Suprapubic skin (tissue), 4 donors: ENCODE data around the gene ENO2. TPM values are rescaled to one million over a fixed set of nuclear protein-coding genes. Genes with fewer than 3 reads are reported as not detected.

ENCODE experiments used
- DNase-seq, 2 donors: peaks; one replicate each; pipeline ENCODE4 v3.0.0-alpha.2; 2019; ENCODE audit warnings: low spot score in 2 of 2
- H3K27ac ChIP-seq: fragments of 200-600 bp; sonication (generic); one replicate; pipeline ENCODE4 v1.5.1; 2019
- H3K27me3 ChIP-seq: fragments of 200-600 bp; sonication (generic); one replicate; pipeline ENCODE4 v1.5.1; 2019
- H3K36me3 ChIP-seq: fragments of 200-600 bp; sonication (generic); one replicate; pipeline ENCODE4 v1.5.1; 2019
- H3K4me1 ChIP-seq: fragments of 200-600 bp; sonication (generic); one replicate; pipeline ENCODE4 v1.5.1; 2019
- H3K4me3 ChIP-seq: fragments of 200-600 bp; sonication (generic); one replicate; pipeline ENCODE4 v1.5.1; 2019; ENCODE audit warnings: mild to moderate bottlenecking
- H3K9me3 ChIP-seq: fragments of 200-600 bp; sonication (generic); one replicate; pipeline ENCODE4 v1.5.1; 2019
- EP300 ChIP-seq: sonication (generic); formaldehyde crosslinking; IDR thresholded peaks from one replicate; pipeline ENCODE4 v1.6.1; 2017; ENCODE audit warnings: antibody characterized with exemption
- POLR2A ChIP-seq, 2 donors: fragments of 450-650 bp; IDR thresholded peaks; one replicate each; pipeline ENCODE4 v1.6.1; 2017; ENCODE audit warnings: antibody characterized with exemption in 2 of 2, mild to moderate bottlenecking in 2 of 2, moderate library complexity in 2 of 2
- POLR2AphosphoS5 ChIP-seq, 3 donors: sonication (generic); formaldehyde crosslinking; IDR thresholded peaks; one replicate each; pipeline ENCODE4 v1.6.1; 2017; ENCODE audit warnings: antibody characterized with exemption in 3 of 3
- WGBS: methylation state at CpG from one replicate; pipeline ENCODE4 v1.1.5; 2018; 5-methylcytosine and 5-hydroxymethylcytosine counted together
- total RNA-seq, 4 donors: library from RNA; depleted of rRNA; stranded (reverse); fragments of >200 nt; gene quantifications; one replicate each; pipeline ENCODE4 v1.1.0, GENCODE V29; 2016
- TF ChIP-seq, protein P1 (sequence below), 2 donors: fragments of 200-600 bp in 1 of 2; fragments of 450-650 bp in 1 of 2; sonication (generic) in 1 of 2; IDR thresholded peaks; one replicate each; pipeline ENCODE4 v1.5.1; 2016 to 2019; ENCODE audit warnings: antibody characterized with exemption in 2 of 2, mild to moderate bottlenecking in 1 of 2, moderate library complexity in 1 of 2

ENO2 gene
- total RNA-seq, 4 donors from 2014 or later = 1.3 to 15.4 (median 6.9) TPM

DNA sequence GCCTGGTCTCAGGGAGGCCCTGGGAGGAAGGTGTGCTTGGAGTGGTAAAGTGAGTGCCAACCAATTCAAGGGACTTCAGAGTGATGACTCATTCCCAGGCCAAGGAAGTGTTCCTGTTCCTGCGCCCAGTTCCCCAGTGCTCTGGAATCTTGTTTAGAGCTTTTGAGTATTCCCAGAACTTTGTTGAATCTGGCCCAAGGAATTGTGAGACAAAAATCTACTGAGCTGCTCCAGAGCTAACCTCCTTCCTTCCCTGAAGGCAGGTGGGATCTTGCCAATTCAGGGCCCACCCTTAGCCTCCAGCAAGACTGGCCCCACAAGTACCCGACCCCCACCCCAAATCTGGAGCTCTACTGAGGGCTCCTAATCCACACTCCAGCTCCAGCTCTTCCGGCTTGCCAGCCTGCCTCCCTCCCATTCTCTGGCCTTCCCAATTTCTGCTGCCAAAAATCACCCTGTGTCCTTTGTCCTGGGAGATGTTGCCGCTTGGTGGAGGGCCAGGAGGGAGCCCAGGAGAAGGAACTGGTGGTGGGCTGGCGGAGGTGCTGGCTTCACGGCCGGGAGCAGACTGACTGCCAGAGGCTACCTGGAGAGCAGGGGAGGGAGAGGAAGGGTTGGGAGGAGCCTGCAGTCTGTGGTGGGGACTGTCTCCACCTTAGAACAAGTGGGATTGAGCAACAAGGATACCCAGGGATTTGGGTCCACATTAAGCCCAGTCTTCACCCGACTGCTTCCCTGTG lies 11.3 kb downstream of the ENO2 start:
- Histone ChIP-seq H3K4me1 (peaks cover 54% of the 10 kb centered on the region), H3K27ac (peak overlapping the region; percentile 99), H3K36me3 (peaks cover 5% of the 10 kb centered on the region), H3K4me3 (peak overlapping the region; percentile 91), H3K9me3 (no peaks in the 10 kb centered on the region), H3K27me3 (no peaks in the 10 kb centered on the region)
- TF ChIP-seq, protein P1, sequence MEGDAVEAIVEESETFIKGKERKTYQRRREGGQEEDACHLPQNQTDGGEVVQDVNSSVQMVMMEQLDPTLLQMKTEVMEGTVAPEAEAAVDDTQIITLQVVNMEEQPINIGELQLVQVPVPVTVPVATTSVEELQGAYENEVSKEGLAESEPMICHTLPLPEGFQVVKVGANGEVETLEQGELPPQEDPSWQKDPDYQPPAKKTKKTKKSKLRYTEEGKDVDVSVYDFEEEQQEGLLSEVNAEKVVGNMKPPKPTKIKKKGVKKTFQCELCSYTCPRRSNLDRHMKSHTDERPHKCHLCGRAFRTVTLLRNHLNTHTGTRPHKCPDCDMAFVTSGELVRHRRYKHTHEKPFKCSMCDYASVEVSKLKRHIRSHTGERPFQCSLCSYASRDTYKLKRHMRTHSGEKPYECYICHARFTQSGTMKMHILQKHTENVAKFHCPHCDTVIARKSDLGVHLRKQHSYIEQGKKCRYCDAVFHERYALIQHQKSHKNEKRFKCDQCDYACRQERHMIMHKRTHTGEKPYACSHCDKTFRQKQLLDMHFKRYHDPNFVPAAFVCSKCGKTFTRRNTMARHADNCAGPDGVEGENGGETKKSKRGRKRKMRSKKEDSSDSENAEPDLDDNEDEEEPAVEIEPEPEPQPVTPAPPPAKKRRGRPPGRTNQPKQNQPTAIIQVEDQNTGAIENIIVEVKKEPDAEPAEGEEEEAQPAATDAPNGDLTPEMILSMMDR (IDR thresholded peaks at IDR 0.05) = no peak
- TF ChIP-seq POLR2AphosphoS5 (IDR thresholded peaks at IDR 0.05) (peak in 1 of 3 donors; percentile 20), POLR2A (IDR thresholded peaks at IDR 0.05) (peak in 1 of 2 donors; percentile 7), EP300 (no peak)
- no peak for DNase-seq
- WGBS = 10% methylated on average over 8 of the region's 8 CpGs

DNA sequence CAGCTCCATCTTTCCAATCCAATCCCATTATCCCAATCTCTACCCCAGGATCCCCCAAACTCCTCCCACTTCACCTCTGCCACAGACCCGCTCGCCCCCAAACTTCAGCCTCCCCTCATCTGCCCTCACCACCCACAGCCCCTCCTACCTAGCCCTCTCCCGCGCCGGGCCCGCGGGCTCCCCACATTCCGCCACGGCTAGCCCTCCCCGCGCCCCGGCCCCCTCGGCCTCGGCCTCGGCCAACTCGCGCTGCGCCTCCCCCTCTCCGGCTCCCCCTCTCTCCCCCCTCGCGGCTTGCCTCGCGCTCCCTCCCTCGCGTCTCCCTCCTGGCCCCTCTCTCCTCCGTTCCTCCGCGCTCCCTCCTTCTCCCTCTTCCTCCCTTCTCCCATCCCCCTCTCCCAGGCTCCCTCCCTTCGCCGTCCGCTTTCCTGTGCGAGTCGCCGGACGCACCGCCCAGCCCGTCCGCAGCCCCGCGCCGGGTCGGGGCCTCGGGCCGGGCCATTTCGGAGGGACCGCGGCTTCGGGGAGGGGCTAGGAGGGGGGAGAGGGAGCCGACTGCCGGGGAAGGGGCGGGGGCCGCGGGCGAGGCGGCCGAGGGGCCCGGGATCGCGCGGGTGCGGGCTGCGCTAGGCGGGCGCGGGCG lies 13.1 kb downstream of the ENO2 start, which contains the start of gene ATN1:
Gene ATN1, plus strand, starts transcription at position 581 of the 643 bp plus-strand sequence. CDS start 6,043 bp downstream, outside the sequence.
- H3K9me3 ChIP-seq = no peaks in the 10 kb centered on the region
- peak within 1 kb of the TSS; percentile 91 for H3K4me3 ChIP-seq
- no peaks in the 10 kb centered on the region for H3K36me3 ChIP-seq
- peaks cover 61% of the 10 kb centered on the region for H3K4me1 ChIP-seq
- no peaks in the 10 kb centered on the region for H3K27me3 ChIP-seq
- peak within 1 kb of the TSS; percentile 99 for H3K27ac ChIP-seq
- TF ChIP-seq EP300 (no peak), POLR2A (IDR thresholded peaks at IDR 0.05) (peak in 1 of 2 donors; percentile 42), POLR2AphosphoS5 (IDR thresholded peaks at IDR 0.05) (peak in 2 of 3 donors; percentile 36 to 70)
- 1% methylated on average over 37 of the region's 66 CpGs for WGBS
- DNase-seq = peak in 1 of 2 donors; percentile 89

DNA sequence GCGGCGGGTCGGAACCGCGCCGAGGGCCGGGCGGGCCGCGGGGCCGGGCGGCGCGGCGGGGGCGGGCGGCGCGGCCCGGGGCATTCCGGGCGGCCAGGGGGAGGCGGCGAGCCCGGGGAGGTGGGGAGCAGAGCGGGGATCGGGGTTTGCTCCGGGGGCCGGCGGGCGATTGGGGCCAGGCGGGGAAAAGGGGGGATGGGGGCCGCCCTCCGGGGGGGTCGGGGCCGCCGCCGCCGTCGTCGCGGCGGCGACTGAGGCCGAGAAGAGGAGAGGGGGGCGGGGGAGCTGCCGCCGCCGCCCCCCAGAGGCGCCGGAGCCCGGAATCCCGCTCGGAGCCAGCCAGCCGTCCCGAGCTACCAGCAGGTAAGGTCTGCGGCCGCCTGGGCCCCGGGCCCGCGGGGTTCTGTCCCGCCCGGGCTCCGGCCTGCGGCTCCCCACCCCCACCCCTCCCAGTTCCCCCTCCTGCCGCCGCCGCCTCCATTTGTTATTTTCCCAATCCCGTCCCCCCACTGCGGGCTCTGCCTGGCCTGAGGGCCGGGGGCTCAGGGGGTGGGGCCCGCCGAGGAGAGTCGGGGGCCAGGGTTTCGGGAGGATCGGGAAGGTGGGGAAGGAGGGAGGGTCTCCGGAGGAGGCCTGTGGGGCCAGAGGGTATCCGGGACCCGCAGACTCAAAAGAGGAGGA lies 13.8 kb downstream of the ENO2 start:
- peaks cover 66% of the 10 kb centered on the region for H3K4me1 ChIP-seq
- H3K27me3 ChIP-seq = no peaks in the 10 kb centered on the region
- WGBS = 0% methylated on average over 16 of the region's 79 CpGs
- H3K27ac ChIP-seq = peak overlapping the region; percentile 99
- TF ChIP-seq POLR2A (IDR thresholded peaks at IDR 0.05) (no peak), POLR2AphosphoS5 (IDR thresholded peaks at IDR 0.05) (no peak), EP300 (no peak)
- TF ChIP-seq, protein P1 (IDR thresholded peaks at IDR 0.05) = no peak
- no peak for DNase-seq
- no peaks in the 10 kb centered on the region for H3K36me3 ChIP-seq
- peak overlapping the region; percentile 91 for H3K4me3 ChIP-seq
- H3K9me3 ChIP-seq = no peaks in the 10 kb centered on the region

DNA sequence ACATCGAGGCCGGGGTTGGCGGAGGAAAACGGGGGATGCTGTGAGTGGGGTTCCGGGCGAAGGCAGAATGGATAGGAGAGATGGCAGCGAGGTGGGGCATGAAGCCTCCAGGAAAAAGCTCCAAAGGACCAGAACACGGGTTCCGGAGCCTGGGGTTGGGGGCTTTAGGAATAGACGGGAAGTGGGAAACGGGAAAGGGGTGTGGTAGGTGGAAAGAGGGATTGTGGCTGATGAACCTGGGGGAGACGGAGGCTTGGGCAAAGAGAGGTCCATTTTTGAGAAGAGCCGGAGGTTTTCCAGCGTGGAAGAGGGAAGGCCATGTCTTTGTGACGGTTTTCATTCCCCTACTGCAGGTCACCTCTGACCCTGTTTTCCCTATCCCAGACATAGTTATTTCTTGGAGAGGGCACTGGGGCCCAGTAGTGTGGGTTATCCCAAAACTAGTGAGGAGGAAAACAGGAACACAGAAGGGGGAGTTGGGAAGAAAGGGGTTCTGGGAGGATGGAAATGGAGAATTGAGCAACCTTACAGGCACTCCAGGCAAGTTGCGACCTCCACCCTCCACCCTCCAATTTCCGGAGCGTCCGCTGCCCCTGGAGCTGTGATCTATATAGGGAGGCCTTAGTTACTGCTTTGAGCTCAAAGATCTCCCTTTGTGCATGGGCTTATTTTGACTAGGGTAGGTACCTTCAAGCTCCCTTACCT lies 14.5 kb downstream of the ENO2 start:
- H3K4me1 ChIP-seq = peaks cover 73% of the 10 kb centered on the region
- 7% methylated on average over 19 of the region's 19 CpGs for WGBS

More for the DNA sequence above, 14.5 kb downstream of the ENO2 start:
- Histone ChIP-seq H3K9me3 (no peaks in the 10 kb centered on the region), H3K36me3 (peaks cover 4% of the 10 kb centered on the region), H3K27ac (peak overlapping the region; percentile 99), H3K4me3 (peak overlapping the region; percentile 91), H3K27me3 (no peaks in the 10 kb centered on the region)
- TF ChIP-seq POLR2AphosphoS5 (IDR thresholded peaks at IDR 0.05) (no peak), POLR2A (IDR thresholded peaks at IDR 0.05) (no peak), EP300 (no peak)
- TF ChIP-seq, protein P1 (IDR thresholded peaks at IDR 0.05) = no peak
- DNase-seq = peak in 1 of 2 donors; percentile 75
